Islet of Langerhans (tissue), 1 donor: ENCODE data around the gene POLN.
"Not testable (repeated sequence)": the region's sequence is repeated elsewhere in the genome, so short reads cannot be mapped to it uniquely, and the experiment has no call there.

ENCODE experiments used
- FAIRE-seq: peaks from one replicate; lab custom pipeline; 2011; peaks lifted over from hg19 to GRCh38; lab: Jason Lieb, UNC

POLN gene

GRCh38 chr4:2250357-2251072 is 8.6 kb upstream of the POLN start:
- FAIRE-seq: no peak

- no peak for FAIRE-seq
Measured at GRCh38 chr4:2249526-2250356, 7.8 kb upstream of the POLN start.

GRCh38 chr4:2248821-2249261 is 6.9 kb upstream of the POLN start:
- no peak for FAIRE-seq

- FAIRE-seq: no peak
Measured at GRCh38 chr4:2248044-2248780, 6.3 kb upstream of the POLN start.

GRCh38 chr4:2247128-2248043 is 5.5 kb upstream of the POLN start:
- FAIRE-seq: no peak

- no peak for FAIRE-seq
Measured at GRCh38 chr4:2246384-2247127, 4.6 kb upstream of the POLN start.

- FAIRE-seq: no peak
Measured at GRCh38 chr4:2245787-2246275, 3.9 kb upstream of the POLN start.

- no peak for FAIRE-seq
Measured at GRCh38 chr4:2245057-2245786, 3.3 kb upstream of the POLN start.

GRCh38 chr4:2243681-2244380 is 1.9 kb upstream of the POLN start:
- no peak for FAIRE-seq

GRCh38 chr4:2241003-2241402 is 918 bp downstream of the POLN start:
- no peak for FAIRE-seq

GRCh38 chr4:2236944-2237666 is 4.8 kb downstream of the POLN start:
- FAIRE-seq: no peak

GRCh38 chr4:2231082-2231481 is 10.8 kb downstream of the POLN start:
- FAIRE-seq: no peak

- FAIRE-seq: no peak
Measured at GRCh38 chr4:2226261-2226660, 15.7 kb downstream of the POLN start.

- FAIRE-seq: no peak
Measured at GRCh38 chr4:2222838-2223237, 19.1 kb downstream of the POLN start.

GRCh38 chr4:2221378-2221777 is 20.5 kb downstream of the POLN start:
- not testable (repeated sequence) for FAIRE-seq

GRCh38 chr4:2220016-2220630 is 21.8 kb downstream of the POLN start:
- FAIRE-seq: no peak

- FAIRE-seq: no peak
Measured at GRCh38 chr4:2219233-2219760, 22.6 kb downstream of the POLN start.

GRCh38 chr4:2218436-2218835 is 23.5 kb downstream of the POLN start:
- FAIRE-seq: no peak
